KMS-11 (cell line): ENCODE measurements around the gene CDK6.

Experiments
- H2AFZ ChIP-seq: fragments of 200-600 bp; sonication (generic); 2 replicates; pipeline ENCODE4 v1.6.1; 2016; ENCODE audit warnings: antibody characterized with exemption, mixed run types, low read depth
- H3K27ac ChIP-seq: fragments of 200-600 bp; sonication (generic); 2 replicates; pipeline ENCODE4 v1.6.1; 2016; ENCODE audit warnings: mild to moderate bottlenecking, mixed run types
- H3K27me3 ChIP-seq: fragments of 200-600 bp; sonication (generic); 2 replicates; pipeline ENCODE4 v1.6.1; 2017; ENCODE audit warnings: mild to moderate bottlenecking, low read depth, mixed run types, moderate library complexity; ENCODE audit not compliant: insufficient read depth
- H3K36me3 ChIP-seq: fragments of 200-600 bp; sonication (generic); 2 replicates; pipeline ENCODE4 v1.6.1; 2017; ENCODE audit warnings: mild to moderate bottlenecking, mixed run types; ENCODE audit not compliant: insufficient read depth
- H3K4me1 ChIP-seq: fragments of 200-600 bp; sonication (generic); 2 replicates; pipeline ENCODE4 v1.6.1; 2016; ENCODE audit warnings: mild to moderate bottlenecking, low read depth, mixed run types; ENCODE audit not compliant: poor library complexity, severe bottlenecking
- H3K4me2 ChIP-seq: fragments of 200-600 bp; sonication (generic); 2 replicates; pipeline ENCODE4 v1.7.0; 2016; ENCODE audit warnings: mild to moderate bottlenecking, mixed run types
- H3K4me3 ChIP-seq: fragments of 200-600 bp; sonication (generic); IDR thresholded peaks from 2 replicates; pipeline ENCODE4 v1.6.1; 2017; ENCODE audit warnings: low read depth, low read length, mixed read lengths; ENCODE audit not compliant: insufficient read depth
- H3K79me2 ChIP-seq: fragments of 200-600 bp; sonication (generic); 2 replicates; pipeline ENCODE4 v1.6.1; 2016; ENCODE audit warnings: low read depth, mixed run types; ENCODE audit not compliant: insufficient read depth
- H3K9ac ChIP-seq: fragments of 200-600 bp; sonication (generic); 2 replicates; pipeline ENCODE4 v1.6.1; 2016; ENCODE audit warnings: mild to moderate bottlenecking, mixed run types
- H4K20me1 ChIP-seq: fragments of 200-600 bp; sonication (generic); 2 replicates; pipeline ENCODE4 v1.6.1; 2016; ENCODE audit warnings: mild to moderate bottlenecking, mixed run types; ENCODE audit not compliant: insufficient read depth
- CTCF ChIP-seq: fragments of 200-600 bp; sonication (generic); conservative IDR thresholded peaks from 2 replicates; pipeline ENCODE4 v1.6.1; 2017; ENCODE audit warnings: low read depth, mild to moderate bottlenecking, antibody characterized with exemption, low read length, moderate library complexity, mixed read lengths

The CDK6 gene

GRCh38 chr7:92697414-92697813, 139.0 kb downstream of the CDK6 start:
- Histone ChIP-seq H3K27me3 (no peaks in the 10 kb centered on the region), H4K20me1 (no peaks in the 10 kb centered on the region), H3K4me1 (peaks cover 25% of the 10 kb centered on the region), H3K4me3 (no peak overlapping the region), H2AFZ (no peak overlapping the region), H3K36me3 (no peaks in the 10 kb centered on the region; the same call in 1 of the 2 replicates), H3K9ac (no peak overlapping the region), H3K27ac (no peak overlapping the region), H3K4me2 (no peak overlapping the region), H3K79me2 (peaks cover 97% of the 10 kb centered on the region)
- no peak for TF ChIP-seq CTCF

GRCh38 chr7:92697012-92697411, 139.4 kb downstream of the CDK6 start:
- Histone ChIP-seq H3K4me1 (peaks cover 29% of the 10 kb centered on the region), H2AFZ (no peak overlapping the region), H3K4me3 (no peak overlapping the region), H3K9ac (no peak overlapping the region), H3K36me3 (no peaks in the 10 kb centered on the region; the same call in 1 of the 2 replicates), H3K27ac (no peak overlapping the region), H3K79me2 (peaks cover 96% of the 10 kb centered on the region), H4K20me1 (no peaks in the 10 kb centered on the region), H3K27me3 (no peaks in the 10 kb centered on the region), H3K4me2 (no peak overlapping the region)
- TF ChIP-seq CTCF: no peak

- Histone ChIP-seq H3K79me2 (peaks cover 92% of the 10 kb centered on the region), H3K4me2 (no peak overlapping the region), H3K27me3 (no peaks in the 10 kb centered on the region), H2AFZ (no peak overlapping the region), H3K4me1 (peaks cover 33% of the 10 kb centered on the region), H4K20me1 (no peaks in the 10 kb centered on the region), H3K9ac (no peak overlapping the region), H3K4me3 (no peak overlapping the region), H3K36me3 (no peaks in the 10 kb centered on the region; the same call in 1 of the 2 replicates), H3K27ac (no peak overlapping the region)
- TF ChIP-seq CTCF: no peak
Observed at GRCh38 chr7:92696584-92696983, 139.8 kb downstream of the CDK6 start.

- no peak for TF ChIP-seq CTCF
- H3K9ac ChIP-seq: no peak overlapping the region
- no peak overlapping the region for H3K4me2 ChIP-seq
- peaks cover 43% of the 10 kb centered on the region for H3K4me1 ChIP-seq
- H2AFZ ChIP-seq: no peak overlapping the region
- peaks cover 91% of the 10 kb centered on the region for H3K79me2 ChIP-seq
- H3K4me3 ChIP-seq: no peak overlapping the region
- no peaks in the 10 kb centered on the region for H3K27me3 ChIP-seq
- no peaks in the 10 kb centered on the region for H4K20me1 ChIP-seq
- H3K27ac ChIP-seq: no peak overlapping the region
- no peaks in the 10 kb centered on the region; the same call in 1 of the 2 replicates for H3K36me3 ChIP-seq
Observed at GRCh38 chr7:92695308-92696261, 140.8 kb downstream of the CDK6 start.
